DND-41 (cell line): Measurements from ENCODE around the gene CCDC91.

ENCODE experiments used
- CTCF ChIP-seq: IDR thresholded peaks from 2 replicates; pipeline ENCODE4 v1.5.1; 2012; ENCODE audit warnings: borderline replicate concordance, low read length, moderate library complexity, mild to moderate bottlenecking; ENCODE audit not compliant: poor library complexity, severe bottlenecking; ENCODE audit errors: extremely low read depth
- EZH2 ChIP-seq: IDR thresholded peaks from 3 replicates; pipeline ENCODE4 v1.6.1; 2012; ENCODE audit warnings: borderline replicate concordance, low read depth, mild to moderate bottlenecking, moderate library complexity, low read length, inconsistent platforms; ENCODE audit not compliant: severe bottlenecking

GRCh38 chr12:28202374-28203130 lies 12.3 kb downstream of the CCDC91 start:
- TF ChIP-seq CTCF (no peak), EZH2 (no peak)
